ENCODE results near the gene CLTRN. TPM values are rescaled to one million over a fixed set of nuclear protein-coding genes. Genes with fewer than 3 reads are reported as not detected.

Gene CLTRN
- total RNA-seq, 2 donors from 2014 or later, result 0.28 to 0.70 TPM

DNA sequence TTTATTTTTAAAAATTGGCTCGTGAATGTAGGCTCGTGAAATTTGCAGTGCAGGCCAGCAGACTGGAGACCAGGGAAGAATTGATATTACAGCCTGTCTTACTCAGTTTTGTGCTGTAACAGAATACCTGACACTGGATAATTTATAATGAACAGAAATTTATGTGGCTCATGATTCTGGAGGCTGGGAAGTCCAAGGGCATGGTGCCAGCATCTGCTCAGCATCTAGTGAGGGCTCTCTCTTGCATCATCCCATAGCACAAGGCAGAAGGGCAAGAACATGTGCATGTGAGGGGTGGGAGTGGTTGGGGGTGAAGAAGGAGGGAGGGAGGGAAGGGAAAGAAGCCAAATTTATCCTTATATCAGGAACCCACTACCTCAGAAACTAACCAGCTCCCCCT is 13.7 kb upstream of the CLTRN start:
- no peak for DNase-seq (ENCODE audit: low spot score)
- Histone ChIP-seq H3K9me3 (no peaks in the 10 kb centered on the region), H3K27me3 (no peaks in the 10 kb centered on the region), H3K27ac (no peak overlapping the region), H3K4me3 (no peak overlapping the region), H3K36me3 (no peaks in the 10 kb centered on the region), H3K4me1 (peaks cover 0 to 23% of the 10 kb centered on the region in 2 donors)
- TF ChIP-seq, protein P1, sequence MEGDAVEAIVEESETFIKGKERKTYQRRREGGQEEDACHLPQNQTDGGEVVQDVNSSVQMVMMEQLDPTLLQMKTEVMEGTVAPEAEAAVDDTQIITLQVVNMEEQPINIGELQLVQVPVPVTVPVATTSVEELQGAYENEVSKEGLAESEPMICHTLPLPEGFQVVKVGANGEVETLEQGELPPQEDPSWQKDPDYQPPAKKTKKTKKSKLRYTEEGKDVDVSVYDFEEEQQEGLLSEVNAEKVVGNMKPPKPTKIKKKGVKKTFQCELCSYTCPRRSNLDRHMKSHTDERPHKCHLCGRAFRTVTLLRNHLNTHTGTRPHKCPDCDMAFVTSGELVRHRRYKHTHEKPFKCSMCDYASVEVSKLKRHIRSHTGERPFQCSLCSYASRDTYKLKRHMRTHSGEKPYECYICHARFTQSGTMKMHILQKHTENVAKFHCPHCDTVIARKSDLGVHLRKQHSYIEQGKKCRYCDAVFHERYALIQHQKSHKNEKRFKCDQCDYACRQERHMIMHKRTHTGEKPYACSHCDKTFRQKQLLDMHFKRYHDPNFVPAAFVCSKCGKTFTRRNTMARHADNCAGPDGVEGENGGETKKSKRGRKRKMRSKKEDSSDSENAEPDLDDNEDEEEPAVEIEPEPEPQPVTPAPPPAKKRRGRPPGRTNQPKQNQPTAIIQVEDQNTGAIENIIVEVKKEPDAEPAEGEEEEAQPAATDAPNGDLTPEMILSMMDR (IDR thresholded peaks at IDR 0.05), result no peak

DNA sequence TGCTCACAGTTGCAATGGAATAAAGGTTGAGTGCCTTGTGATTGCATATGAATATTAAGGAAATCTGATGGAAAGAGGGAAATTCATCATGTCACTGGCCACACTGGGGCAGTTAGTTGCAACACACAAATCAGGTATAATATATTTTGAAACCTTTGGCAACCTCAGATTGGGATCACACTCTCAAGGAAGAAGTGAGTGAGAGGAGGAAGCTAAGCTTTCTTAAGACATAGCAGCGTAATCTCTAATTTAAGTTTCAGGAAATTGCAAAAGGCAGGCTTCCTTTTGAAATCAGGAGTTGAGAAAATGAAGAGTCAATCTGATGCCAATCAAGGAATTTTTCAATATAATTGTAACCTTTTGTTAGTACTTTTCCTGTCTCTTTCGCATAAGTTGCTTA is 12.3 kb upstream of the CLTRN start:
- H3K27me3 ChIP-seq, result no peaks in the 10 kb centered on the region
- no peaks in the 10 kb centered on the region for H3K9me3 ChIP-seq
- H3K36me3 ChIP-seq, result no peaks in the 10 kb centered on the region
- no peak overlapping the region for H3K4me3 ChIP-seq
- TF ChIP-seq, protein P1 (IDR thresholded peaks at IDR 0.05), result no peak
- H3K4me1 ChIP-seq, result peaks cover 0 to 23% of the 10 kb centered on the region in 2 donors
- no peak for DNase-seq (ENCODE audit: low spot score)
- H3K27ac ChIP-seq, result no peak overlapping the region

DNA sequence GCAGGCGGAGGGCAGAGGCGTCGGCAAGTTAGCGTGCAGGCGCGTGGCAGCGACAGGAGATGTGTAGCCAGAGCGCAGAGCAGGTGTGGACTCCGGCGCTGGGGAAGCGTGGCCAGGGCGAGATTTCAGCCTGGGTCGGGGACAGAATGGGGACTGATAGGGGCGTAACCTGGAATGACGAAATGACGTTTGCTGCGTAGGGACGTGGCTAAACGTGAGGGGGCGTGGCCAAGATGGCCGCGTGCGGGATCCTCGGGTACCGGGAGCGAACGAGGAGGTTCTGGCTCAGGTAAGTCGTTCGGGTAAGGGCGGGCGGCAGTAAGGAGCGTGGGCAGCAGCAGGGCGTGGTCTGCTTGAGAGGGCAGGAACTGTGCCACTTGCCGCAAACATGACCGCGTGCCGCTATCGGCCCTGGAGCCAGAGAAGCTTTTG is 10.9 kb upstream of the CLTRN start:
- peak; percentile 90 for DNase-seq (ENCODE audit: low spot score)
- Histone ChIP-seq H3K27me3 (no peaks in the 10 kb centered on the region), H3K4me3 (peak overlapping the region; percentile 58 to 80), H3K4me1 (peaks cover 0 to 23% of the 10 kb centered on the region in 2 donors), H3K9me3 (no peaks in the 10 kb centered on the region), H3K27ac (peak overlapping the region; percentile 91 to 97), H3K36me3 (no peaks in the 10 kb centered on the region)
- TF ChIP-seq, protein P1 (IDR thresholded peaks at IDR 0.05), result no peak

DNA sequence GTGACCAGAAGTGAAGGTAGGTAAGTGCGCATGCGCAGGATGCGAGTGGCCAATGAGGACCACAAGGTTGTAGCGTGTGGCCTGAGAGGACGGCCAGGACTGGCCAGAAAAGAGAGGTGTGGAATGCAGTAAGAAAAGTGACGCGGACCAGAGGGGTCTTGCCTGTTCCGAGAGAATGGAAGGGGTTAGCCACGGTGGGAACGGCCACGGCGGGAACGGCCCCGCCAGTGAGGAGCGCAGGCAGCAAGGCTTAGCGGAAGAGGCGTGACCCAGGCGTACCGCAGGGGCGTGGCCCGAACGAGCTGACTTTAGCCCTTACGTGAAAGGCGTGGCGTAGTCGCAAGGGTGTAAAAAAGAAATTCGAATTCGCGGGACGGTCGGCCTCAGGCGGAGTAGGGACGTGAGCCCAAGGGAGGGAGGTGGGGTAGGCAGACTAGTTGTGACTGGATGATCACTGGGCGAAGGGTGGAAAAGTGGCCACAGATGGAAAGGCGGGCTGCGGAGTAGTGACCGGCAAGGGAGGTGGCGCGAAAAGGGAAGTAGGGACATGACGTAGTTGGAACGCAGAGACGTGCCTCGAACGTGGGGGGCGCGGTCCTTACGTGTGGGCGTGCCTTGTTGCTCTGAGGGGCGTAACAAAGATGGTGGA is 10.4 kb upstream of the CLTRN start:
- peak; percentile 99 for DNase-seq (ENCODE audit: low spot score)
- H3K27ac ChIP-seq, result peak overlapping the region; percentile 91 to 97
- H3K9me3 ChIP-seq, result no peaks in the 10 kb centered on the region
- peaks cover 0 to 23% of the 10 kb centered on the region in 2 donors for H3K4me1 ChIP-seq
- TF ChIP-seq, protein P1 (IDR thresholded peaks at IDR 0.05), result no peak
- H3K27me3 ChIP-seq, result no peaks in the 10 kb centered on the region
- H3K4me3 ChIP-seq, result peak overlapping the region; percentile 58 to 80
- no peaks in the 10 kb centered on the region for H3K36me3 ChIP-seq

DNA sequence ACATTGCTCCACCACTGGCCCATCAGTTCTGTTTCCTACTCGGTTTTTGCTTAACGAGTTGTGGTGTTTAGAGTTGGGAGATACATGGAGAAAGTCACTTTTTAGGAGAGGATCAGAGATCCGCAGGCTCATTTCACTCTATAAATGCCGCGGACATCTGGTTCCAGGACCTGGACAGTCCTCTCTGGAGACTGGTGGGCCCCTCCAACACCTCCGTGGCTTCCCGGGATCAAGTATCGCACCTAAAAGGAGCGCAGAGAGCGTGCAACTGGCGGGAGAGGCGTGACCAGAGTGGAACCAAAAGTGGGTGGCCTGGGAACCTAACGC is 9.9 kb upstream of the CLTRN start:
- TF ChIP-seq, protein P1 (IDR thresholded peaks at IDR 0.05), result no peak
- Histone ChIP-seq H3K36me3 (no peaks in the 10 kb centered on the region), H3K27me3 (no peaks in the 10 kb centered on the region), H3K4me1 (peaks cover 0 to 23% of the 10 kb centered on the region in 2 donors), H3K4me3 (peak overlapping the region; percentile 58 to 80), H3K9me3 (no peaks in the 10 kb centered on the region), H3K27ac (peak overlapping the region; percentile 91 to 97)
- DNase-seq (ENCODE audit: low spot score), result no peak

DNA sequence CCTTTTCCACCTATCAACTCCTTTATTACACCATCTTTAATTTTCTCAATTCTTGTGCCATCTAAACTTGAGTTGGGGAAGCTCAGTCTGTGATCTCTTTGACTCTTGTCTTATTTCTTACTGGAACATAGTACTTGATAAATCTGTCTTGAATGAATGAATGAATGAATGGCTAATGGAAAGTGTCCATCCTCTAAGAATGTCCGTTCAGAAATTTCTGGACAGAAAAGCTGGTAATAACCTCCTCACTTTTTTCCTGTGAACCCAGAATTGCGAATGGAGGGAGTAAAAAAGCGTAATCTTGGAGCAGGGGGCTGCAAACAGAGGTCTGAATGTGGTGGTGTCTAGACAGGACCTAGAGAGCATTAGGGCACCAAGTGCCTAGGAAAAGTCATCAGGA is 9.4 kb upstream of the CLTRN start:
- Histone ChIP-seq H3K4me1 (peaks cover 0 to 23% of the 10 kb centered on the region in 2 donors), H3K36me3 (no peaks in the 10 kb centered on the region), H3K4me3 (peak overlapping the region; percentile 58 to 80), H3K27me3 (no peaks in the 10 kb centered on the region), H3K27ac (peak overlapping the region; percentile 91 to 97), H3K9me3 (no peaks in the 10 kb centered on the region)
- TF ChIP-seq, protein P1 (IDR thresholded peaks at IDR 0.05), result no peak
- no peak for DNase-seq (ENCODE audit: low spot score)
